ENCODE measurements around the gene RTL10.

Gene RTL10, protein sequence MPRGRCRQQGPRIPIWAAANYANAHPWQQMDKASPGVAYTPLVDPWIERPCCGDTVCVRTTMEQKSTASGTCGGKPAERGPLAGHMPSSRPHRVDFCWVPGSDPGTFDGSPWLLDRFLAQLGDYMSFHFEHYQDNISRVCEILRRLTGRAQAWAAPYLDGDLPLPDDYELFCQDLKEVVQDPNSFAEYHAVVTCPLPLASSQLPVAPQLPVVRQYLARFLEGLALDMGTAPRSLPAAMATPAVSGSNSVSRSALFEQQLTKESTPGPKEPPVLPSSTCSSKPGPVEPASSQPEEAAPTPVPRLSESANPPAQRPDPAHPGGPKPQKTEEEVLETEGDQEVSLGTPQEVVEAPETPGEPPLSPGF

DNA sequence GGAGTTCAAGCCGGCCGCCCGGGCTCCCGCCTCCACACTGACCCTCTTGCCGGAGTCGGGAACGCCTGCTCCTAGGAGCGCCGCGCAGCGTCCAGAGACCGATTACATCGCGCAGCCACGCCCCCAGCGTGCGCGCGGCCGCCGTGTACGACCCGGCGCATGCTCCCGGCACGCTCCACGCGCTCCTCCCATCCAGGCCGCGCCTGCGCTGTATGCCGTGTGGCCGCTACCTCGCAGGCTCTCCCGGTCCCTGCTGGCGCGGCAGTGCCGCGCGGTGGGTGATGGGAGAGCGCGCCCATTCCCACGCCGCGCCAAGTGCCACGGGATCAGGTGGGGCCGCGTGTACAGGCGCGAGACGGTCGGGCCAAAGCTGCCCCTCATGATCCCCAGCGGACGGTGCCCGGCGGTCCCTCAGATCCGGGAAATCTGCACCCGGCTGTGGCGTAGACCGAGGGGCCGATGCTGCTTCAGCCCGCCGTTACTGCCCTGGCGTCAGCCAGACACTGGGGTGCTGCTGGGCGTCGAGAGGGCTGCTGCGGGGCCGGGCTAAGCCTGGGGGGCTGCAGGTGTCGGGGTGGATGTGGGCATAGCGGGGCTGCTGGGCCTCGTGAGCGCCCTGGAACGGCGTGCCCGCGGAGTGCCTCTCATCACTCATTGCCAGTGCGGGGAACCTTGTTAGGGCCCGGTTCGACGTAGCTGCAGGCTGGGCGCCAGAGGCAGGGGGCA lies at the start of gene RTL10, which contains the start of gene GNB1L:
TSS of gene RTL10 (minus strand) at position 97 of the 726 bp plus-strand sequence. CDS start 2,613 bp downstream, outside the sequence.
TSS of gene GNB1L (minus strand) at position 97 of the 726 bp plus-strand sequence. CDS start 33,519 bp downstream, outside the sequence.
- DNase-seq, result peak; percentile 90

DNA sequence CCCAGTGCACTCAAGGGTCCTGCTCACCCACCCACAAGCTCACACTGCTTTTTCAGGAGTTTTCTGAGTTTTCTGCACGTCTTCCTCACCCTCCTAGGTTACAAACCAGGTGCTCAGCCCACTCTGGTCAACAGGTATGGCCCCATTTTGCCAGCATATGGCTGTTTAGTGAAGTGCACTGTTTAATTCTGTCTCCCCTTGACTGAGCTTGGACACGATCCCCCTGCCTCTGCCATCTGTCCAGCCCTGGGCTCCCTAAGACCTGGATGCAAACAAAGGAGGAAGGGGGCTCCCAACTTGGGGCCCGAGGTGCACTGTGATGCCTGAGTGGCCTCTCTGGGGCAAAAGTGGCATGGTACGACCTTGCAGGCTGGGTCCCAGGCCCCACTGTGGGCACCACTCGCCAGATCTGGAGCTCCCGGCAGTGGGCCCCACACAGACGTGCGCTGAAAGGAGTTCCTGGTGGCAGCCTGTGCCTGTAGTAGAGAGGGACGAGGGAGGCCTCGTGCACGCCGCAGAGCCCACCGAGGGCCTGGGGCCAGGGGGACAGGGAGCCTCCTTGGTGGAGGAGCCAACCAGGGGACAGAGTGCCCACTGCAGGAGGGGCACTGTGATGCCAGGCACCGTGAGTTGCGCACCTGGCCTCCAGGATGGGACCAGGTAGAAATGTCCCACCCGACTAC lies 49.6 kb upstream of the RTL10 start:
- no peak for DNase-seq

DNA sequence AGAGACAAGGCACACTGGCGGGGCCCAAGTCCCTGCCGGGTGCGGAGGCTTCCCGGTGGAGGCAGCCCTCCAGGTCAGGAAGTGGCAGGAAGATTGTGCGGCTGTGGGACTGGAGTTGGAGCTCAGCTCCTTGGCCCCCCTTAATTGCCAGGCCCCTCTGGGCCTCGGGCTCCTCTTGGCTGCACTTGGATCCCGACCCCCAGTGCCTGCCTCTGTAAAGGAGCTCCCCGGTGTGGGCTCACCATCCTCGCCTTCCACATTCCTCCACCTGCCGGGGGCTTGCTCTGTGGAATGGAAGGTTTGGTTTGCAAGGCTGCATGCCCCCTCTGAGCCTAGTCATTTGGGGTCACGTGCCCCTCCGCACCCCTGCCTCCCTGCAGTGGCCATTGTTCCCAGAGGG lies 48.8 kb upstream of the RTL10 start:
- no peak for DNase-seq

DNA sequence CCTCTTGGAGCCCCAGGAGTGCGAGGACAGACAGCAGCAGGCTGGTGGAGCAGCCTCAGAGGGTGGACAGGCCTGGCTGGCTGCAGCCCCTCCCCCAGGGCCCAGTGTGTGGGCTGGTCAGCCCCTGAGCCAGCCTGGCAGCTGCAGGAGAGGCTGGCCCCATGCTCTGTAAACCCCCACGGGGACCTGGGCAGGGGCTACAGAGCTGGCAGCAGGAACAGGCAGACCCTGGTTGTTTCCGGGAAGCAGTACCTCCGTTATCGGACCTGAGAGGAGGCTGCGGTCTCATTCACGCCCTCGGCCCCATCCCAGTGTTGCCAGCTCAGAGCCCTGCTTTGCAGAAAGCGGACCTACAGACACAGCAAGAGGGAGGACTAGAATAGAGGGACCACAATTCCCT lies 48.4 kb upstream of the RTL10 start:
- no peak for DNase-seq

DNA sequence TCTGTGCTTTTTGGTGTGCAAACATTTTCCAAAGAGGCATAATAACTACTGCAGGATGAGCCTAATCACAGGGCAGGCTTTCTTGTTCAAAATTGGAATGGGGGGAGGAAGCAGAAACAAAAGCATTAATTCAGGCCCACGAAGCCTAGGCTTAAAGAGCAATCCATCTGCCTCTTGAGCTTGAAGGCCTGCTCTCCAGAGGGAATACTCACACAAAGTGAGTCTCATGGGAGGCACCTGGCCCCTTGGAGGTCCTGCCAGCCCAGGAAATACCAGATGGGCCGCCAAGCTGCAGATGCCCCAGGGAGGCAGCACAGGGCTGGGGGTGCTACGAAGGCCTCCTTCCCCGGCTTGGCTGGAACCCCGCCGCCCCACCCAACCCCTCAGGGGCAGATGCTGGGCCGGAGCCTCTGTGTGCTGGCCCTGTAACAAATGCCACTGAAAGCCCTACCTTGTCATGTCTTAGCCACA lies 47.6 kb upstream of the RTL10 start:
- DNase-seq, result no peak

DNA sequence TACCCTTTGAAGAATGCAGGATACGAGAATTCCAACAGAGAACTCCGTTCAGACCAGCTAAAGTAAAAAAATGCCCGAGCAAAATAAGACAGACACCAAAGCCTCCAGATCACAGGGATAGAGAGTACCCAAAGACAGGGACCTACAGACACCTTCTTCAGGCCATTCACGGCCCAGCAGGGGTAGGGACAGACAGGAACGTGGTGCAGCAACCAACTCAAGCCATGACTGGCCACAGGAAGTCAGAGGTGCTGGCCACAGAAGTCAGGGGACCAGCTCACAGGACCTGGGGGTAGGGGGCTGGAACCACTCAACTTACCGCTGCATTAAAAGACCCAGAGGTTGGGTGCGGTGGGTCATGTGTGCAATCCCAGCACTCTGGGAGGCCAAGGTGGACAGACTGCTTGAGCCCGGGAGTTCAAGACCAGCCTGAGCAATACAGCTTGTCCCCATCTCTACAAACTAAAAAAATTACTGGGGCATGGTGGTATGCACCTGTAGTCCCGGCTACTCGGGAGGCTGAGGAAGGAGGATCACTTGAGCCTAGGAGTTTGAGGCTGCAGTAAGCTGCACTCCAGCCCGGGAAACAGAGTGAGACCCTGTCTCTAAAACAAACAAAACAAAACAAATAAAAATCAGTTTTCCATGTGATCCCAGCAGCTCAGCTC lies 47.0 kb upstream of the RTL10 start:
- DNase-seq, result no peak

DNA sequence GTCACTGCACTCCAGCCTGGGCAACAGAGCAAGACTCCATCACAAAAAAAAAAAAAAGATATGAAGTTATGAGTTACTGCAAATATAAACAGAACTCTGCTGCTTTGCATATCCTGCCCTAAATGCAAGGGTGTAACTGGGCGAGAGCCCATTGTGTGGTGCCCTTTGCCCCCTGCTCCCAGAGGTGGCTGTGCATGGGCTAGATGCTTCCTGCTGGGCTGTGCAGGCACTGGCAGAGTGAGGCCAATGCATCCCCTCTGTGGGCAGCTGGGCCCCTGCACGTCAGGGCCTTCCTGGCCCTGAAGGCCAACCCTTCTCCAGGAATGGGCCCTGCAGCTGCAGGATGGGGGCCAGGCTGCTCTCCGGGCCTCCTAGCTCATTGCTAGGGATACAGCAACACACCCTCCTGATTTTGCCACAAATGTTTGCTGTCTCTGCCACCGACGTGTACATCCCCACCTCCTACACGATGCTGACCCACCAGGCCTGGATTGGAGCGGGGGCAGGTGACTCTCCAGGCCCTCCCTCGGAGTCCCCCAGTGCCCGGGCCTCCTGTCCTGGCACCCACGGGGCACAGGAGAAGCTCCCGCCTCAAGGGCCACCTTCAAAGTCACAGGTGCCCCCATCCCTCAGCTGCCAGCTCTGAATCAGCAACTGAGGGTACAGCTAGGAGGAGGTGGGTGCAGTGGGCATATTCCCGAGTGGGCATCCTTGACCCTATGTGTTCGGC lies 46.2 kb upstream of the RTL10 start:
- no peak for DNase-seq

DNA sequence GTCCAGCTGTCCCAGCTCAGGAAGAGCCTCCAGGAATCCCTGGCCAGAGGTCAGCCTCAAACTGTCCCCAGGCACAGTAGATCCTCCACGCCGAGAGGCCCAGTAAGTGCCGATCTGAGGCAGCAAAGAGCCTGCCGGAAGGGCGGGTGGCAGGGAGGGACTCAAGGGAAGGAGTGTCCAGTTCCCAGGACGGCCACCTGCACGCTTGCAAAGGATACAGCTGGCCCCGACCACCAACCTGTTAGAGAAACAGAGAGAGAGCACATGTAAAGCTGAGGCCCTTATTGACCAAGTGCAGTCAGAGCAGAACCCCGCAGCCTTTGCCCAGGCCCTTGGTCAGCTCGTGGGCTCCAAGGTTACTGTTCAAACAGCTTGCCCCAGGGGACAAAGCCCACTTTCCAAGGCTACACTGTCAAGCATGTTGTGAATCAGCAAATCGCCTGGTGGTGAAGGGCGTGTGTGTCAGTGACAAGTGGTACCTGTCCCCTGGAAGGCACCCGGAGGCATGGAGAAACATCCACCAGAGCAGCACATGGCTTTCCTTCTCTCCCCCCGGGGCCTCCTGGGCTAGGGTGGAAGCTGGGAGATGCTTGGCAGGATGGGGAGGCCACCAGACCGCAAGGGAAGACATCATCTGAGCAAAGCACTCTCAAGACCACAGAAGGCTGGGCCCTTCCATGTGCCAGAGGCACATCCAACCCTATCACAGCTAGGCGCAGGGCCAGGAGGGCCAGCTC lies 44.3 kb upstream of the RTL10 start:
- no peak for DNase-seq

DNA sequence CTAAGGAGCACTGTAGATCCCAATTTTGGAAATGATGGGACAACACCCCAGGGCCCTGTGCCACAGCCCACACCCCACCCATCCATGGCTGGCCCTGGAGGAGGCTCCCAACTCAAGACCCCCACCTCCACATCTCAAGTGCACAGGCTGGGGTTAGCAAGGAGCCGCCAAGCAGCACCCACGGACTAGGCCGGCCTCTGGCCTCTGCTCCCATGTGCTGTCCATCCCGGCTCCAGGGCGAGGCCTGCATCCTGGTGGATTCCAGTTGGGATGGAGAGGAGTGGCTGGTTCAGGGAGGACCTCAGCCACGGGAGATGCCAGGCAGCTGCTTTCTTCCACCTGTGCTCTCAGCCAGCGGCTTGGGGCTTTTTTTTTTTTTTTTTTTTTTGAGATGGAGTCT lies 43.5 kb upstream of the RTL10 start:
- no peak for DNase-seq

DNA sequence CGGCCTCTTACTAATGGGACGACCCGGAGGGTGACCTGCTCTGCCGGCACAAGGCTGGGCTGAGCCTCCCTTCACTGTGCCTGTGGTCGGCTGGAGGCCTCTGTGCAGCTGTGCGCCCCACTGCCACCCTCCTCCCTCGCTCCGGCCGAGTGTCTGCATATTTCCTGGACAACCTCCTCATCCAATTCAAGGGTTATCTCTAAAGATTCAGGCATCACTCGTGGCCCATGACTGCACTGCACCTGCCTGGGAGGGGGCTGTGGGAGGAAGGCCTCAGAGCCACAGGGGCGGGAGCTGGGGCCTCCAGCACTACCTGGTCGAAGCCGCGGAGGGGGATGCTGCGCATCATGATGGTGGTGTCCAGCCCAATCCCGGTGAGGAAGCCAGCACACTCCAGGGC lies 43.1 kb upstream of the RTL10 start:
- DNase-seq, result no peak

DNA sequence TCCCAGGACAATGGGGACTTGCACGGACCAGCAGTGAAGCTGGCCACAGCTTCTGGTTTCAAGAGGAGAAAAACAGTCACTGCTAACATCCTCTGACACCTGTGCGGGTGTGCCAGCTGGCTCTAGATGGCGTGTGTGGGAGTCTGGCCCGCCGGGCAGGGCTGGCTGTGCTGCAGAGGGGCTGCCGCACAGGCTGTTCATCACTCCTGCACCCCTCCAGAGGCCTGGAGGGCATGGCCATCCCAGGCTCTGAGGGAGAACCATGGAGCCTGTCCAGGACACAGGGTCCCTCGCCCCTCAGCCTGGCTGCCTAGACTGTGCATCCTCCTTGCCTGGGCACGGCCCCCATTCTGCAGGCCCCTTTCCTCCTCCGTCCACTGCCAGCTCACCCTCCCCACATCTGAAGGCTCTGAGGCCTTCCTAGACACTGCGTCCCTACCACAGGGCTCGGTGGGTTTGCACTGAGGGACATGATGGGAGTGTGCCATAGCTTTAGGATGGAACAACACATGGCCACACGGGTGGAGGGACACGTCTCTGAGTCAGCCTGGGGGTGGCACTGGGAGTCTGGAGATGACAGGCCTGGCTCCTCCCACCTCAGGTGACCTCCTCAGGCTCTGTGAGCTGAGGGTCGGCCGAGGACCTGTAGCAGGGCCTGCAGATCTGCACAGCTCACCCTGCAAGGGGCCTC lies 42.1 kb upstream of the RTL10 start:
- no peak for DNase-seq

DNA sequence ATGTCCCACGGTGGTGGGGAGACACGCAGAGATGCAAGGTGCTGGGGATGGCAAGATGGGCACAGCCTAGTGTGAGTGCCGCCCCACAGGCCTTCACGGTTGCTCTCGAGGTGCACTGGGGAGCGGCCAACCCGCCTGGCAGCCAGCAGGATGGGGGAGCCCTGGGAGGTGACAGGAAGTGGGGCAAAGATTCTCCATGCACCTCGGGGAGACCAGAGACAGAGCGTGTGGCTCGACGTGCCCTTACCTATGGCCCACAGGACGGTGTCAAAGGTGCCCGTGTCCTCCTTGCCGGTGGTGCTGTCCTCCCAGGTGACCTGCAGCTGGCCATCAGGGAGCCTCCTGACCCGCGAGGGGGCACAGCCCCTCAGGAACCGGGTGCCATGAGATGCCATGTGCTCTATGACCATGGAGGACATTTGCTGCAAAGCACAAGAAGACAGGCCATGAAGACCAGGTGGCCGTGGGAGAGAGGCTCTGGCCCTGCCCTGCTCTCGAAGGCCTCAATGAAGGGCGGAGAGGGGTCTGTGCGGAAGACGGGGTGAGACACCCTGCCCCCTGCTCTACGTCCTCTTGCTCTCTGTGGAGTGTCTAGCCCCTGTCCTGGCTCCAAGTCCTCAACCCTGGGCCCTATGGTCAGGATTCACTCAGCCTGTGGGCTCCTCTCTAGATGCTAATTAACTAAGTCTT lies 40.6 kb upstream of the RTL10 start:
- no peak for DNase-seq

DNA sequence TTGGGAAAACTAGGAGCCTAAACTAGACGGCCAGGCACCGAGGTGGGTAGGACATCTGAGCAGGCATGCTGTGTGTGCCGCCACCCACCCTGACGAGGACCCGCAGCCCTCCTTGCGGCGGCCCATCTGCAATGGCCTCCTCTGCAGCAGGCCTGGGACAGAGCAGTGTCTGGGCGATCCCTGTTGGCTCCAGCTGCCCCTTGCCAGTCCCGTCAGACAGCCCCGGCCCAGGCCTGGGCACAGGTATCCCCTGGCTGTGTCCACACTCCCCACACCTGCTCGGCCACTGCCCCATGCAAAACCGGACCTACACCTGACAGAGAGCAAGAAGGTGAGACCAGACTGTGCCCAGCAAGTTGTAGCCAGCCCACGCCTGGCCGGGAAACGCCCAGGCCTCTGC lies 38.7 kb upstream of the RTL10 start:
- no peak for DNase-seq

DNA sequence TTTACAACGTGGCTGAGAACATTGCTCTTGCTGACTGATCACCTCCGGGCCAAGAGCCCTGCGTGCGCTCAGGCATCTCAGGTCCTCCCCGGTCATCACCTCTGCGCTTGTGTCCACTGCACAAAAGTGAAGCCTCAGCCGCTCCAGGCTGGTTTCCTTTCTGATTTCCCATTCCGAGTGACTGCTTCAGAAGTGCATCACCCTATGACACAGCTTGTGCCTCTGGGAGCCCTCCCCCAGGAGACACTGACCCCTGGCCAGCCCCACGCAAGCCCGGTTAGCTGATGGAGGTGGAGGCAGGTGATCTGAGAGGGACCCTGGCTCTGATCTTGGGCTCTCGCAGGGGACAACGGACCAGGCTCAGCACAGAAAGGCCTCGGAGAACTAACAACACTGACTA lies 38.3 kb upstream of the RTL10 start:
- no peak for DNase-seq

DNA sequence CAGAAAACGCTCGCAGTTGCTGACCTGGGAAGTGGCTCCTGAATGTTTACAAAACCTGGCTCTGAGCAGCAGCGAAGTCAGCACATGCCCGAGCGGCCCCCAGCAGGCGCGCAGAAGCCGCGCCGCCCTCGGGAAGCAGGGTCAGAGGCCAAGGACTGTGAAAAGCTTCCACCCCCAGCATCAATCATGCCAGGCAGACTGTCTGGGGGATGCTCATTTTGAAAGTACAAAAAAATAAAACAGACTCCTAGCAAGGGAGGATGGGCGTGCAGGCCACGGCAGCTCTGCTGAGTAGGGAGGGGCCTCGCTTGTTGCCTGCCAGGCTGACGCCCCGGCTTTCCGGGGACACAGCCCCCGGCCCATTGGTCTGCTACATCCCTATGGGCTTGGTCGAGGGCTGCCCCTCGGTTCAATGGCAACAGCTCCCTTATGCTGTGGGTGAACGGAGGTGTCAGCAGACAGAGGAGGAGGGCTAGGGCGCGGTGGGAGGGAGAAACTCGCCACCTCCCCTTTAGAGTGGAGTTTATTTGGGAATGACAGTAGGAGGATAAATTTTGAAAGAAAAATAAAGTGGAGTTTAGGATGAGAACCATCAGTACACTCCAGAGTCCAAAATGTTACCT lies 37.7 kb upstream of the RTL10 start:
- DNase-seq, result no peak

DNA sequence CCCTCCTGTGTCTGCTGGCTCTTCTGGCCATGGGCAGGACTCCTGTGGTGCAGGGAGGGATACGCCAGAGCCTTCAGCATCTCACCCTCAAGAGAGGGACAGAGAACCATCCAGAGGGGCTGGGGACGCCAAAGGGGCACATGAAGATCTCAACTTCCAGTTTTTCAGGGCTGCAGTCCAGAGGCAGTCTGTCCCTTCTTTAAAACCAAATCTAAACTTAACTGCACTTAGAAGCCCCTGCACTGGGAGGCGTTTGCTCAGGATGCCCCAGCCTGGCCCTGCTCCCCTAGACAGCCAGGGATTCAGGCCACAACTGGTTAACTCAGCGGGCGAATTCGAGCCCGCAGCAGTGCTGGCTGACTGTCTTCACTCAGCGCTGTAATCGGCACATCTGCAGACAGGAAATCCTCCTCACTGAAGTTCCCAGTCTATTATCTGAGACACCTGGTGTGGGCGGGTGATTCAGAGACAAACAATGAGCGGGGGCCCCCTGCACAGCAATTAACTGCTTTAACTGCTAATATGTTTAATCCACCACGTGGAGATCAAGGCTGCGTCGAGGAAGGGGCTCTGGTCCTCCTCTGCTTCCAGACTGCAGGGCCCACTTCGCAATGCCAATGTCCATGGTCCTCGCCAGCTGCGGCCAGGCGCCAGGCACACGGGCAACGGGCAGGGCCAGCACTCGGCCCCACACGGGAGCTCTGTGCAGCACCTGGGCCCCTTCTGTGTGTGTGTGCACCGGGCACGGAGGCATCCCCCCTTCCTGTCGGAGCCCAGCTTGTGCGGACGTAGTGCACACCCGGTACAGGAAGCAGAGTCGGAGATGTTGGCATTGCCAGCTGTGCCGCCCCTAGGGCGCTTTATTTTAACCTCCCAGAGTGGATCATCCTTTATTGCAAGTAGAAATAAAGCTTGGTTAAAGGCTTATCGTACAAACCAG lies 36.9 kb upstream of the RTL10 start:
- DNase-seq, result no peak

DNA sequence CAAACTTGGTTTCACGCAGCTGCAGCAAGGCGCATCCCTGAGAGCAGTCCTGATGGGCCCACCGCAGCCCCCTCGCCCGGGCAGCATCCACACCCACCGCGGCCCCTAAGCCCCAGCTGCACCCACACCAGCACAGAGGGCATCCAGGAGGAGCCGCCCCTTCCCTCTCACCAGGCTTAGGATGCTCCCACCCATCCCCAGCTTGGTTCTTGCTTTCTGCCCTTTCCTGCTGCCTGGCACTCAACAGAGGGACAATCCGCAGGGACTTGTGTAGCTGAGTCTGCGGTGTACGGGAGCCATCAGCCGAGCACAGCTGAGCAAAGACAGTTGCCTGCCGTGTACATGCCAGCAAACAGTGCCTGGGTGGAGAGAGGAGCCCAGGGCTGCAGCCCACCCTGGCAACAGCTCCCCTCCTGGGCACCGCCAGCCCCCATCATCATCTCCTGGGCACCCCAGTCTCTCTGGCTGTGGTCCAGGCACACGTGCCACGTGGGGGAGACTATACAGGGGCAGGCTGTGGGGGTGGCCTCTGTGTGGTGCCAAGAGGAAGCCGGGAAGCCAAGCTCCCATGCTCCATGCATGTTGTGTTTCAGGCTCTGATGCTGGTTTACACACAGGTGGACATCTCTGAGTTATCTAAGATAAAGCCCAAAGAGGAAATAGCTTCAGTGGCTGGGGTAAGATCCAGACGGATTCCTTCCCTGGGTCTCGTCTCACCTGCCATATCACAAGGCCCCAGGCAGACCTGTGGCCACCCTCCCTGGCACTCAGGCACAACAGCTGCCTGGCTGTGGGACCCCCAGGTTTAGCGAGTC lies 36.0 kb upstream of the RTL10 start:
- DNase-seq, result no peak

DNA sequence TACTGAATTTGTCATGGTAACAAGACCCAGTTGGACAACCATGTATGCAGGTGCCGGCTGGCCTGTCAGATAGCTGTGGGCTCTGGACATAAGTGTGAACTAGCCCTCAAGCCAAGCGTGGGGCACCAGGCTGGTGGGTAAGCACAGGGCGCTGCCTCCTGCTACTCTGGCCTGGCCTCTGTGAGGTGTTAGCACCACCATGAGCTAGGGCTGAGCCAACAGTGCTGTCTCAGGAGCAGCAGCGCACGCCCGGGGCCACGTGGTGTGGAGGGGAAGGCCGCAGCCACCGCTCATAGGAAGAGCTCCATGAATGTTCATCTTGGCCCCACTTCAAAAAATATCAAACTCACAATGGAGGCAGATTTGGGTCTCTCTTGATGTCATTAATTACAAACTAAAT lies 35.3 kb upstream of the RTL10 start:
- no peak for DNase-seq
